ENCODE data around the gene E2F2. TPM values are rescaled to one million over a fixed set of nuclear protein-coding genes. Genes with fewer than 3 reads are reported as not detected.

The E2F2 gene
- total and polyA plus RNA-seq, 2 experiments from 2014 or later = 0.78 to 3.4 TPM

GRCh38 chr1:23578997-23579363 lies 47.9 kb upstream of the E2F2 start (continued):
- no peak for TF ChIP-seq REST (IDR thresholded peaks at IDR 0.05; ENCODE audit: unreplicated experiment)

- H3K4me3 Mint-ChIP-seq = no peak overlapping the region
- no peaks in the 10 kb centered on the region for H3K36me3 ChIP-seq (ENCODE audit: insufficient read depth)
- peaks cover 7% of the 10 kb centered on the region; the same call in 1 of the 3 replicates for H3K9me3 Mint-ChIP-seq
- no peak for DNase-seq (ENCODE audit: low spot score)
- H3K27ac Mint-ChIP-seq = no peak overlapping the region
- peaks cover 11% of the 10 kb centered on the region for H3K4me1 ChIP-seq (ENCODE audit: insufficient read depth)
- H3K4me3 ChIP-seq = no peak overlapping the region
- H4K20me1 ChIP-seq (replicated peaks; ENCODE audit: insufficient read depth) = no peaks in the 10 kb centered on the region
- no peak overlapping the region for H3K27ac ChIP-seq (ENCODE audit: low read depth)
- no peaks in the 10 kb centered on the region for H3K9me2 ChIP-seq (ENCODE audit: insufficient read depth)
- no peak overlapping the region; the same call in 1 of the 2 replicates for H2AFZ ChIP-seq
- no peaks in the 10 kb centered on the region for H3K79me2 ChIP-seq (replicated peaks; ENCODE audit: insufficient read depth)
- no peak for ATAC-seq
- no peak overlapping the region for H3K4me2 ChIP-seq
- H3K27me3 Mint-ChIP-seq (ENCODE audit: insufficient read depth, low read depth, poor library complexity) = peaks cover 10% of the 10 kb centered on the region
- peaks cover 28% of the 10 kb centered on the region for H3K4me1 Mint-ChIP-seq
- H3K36me3 Mint-ChIP-seq (ENCODE audit: low read depth) = peaks cover 4% of the 10 kb centered on the region; the same call in 1 of the 3 replicates
- no peaks in the 10 kb centered on the region for H3K27me3 ChIP-seq (ENCODE audit: insufficient read depth)
- no peaks in the 10 kb centered on the region for H3F3A ChIP-seq (replicated peaks; ENCODE audit: low read depth)
- TF ChIP-seq STAT1 (IDR thresholded peaks at IDR 0.05; ENCODE audit: unreplicated experiment) (no peak), EZH2phosphoT487 (IDR thresholded peaks at IDR 0.05; ENCODE audit: unreplicated experiment) (no peak), CTCF (conservative IDR thresholded peaks at IDR 0.05; ENCODE audit: low read depth in 2 of 2) (no peak), ZNF114 (CRISPR knock-in tag; IDR thresholded peaks at IDR 0.05) (no peak), EZH2 (IDR thresholded peaks at IDR 0.05; ENCODE audit: low read depth, unreplicated experiment) (no peak), CREB1 (CRISPR knock-in tag; IDR thresholded peaks at IDR 0.05; ENCODE audit: low read depth) (no peak), ZNF462 (CRISPR knock-in tag; IDR thresholded peaks at IDR 0.05) (no peak), JUNB (IDR thresholded peaks at IDR 0.05; ENCODE audit: unreplicated experiment) (no peak), ZNF331 (CRISPR knock-in tag; IDR thresholded peaks at IDR 0.05; ENCODE audit: low read depth) (no peak), NANOG (IDR thresholded peaks at IDR 0.05; ENCODE audit: borderline replicate concordance) (no peak), ETS1 (IDR thresholded peaks at IDR 0.05) (no peak)
These were observed 47.4 kb upstream of the E2F2 start for GRCh38 chr1:23578311-23578996.

All from GM23338 (cell line).